Stimulated activated CD8-positive, alpha-beta memory T cell treated with anti-CD3 and anti-CD28 coated beads, Interleukin-12 subunit alpha, Interleukin-12 subunit beta, amount 100 ng/mL, for 4 hours (primary cell): ENCODE results near the gene RGP1.

Experiments used
- DNase-seq: peaks from one replicate; pipeline ENCODE4 v3.0.0-alpha.2; 2020; ENCODE audit warnings: low read depth

The RGP1 gene

GRCh38 chr9:35745569-35745968, 3.5 kb upstream of the RGP1 start:
- DNase-seq, result no peak

GRCh38 chr9:35746583-35746982, 2.5 kb upstream of the RGP1 start:
- no peak for DNase-seq

- DNase-seq, result no peak
These were observed 737 bp upstream of the RGP1 start for GRCh38 chr9:35748242-35748857.

DNA sequence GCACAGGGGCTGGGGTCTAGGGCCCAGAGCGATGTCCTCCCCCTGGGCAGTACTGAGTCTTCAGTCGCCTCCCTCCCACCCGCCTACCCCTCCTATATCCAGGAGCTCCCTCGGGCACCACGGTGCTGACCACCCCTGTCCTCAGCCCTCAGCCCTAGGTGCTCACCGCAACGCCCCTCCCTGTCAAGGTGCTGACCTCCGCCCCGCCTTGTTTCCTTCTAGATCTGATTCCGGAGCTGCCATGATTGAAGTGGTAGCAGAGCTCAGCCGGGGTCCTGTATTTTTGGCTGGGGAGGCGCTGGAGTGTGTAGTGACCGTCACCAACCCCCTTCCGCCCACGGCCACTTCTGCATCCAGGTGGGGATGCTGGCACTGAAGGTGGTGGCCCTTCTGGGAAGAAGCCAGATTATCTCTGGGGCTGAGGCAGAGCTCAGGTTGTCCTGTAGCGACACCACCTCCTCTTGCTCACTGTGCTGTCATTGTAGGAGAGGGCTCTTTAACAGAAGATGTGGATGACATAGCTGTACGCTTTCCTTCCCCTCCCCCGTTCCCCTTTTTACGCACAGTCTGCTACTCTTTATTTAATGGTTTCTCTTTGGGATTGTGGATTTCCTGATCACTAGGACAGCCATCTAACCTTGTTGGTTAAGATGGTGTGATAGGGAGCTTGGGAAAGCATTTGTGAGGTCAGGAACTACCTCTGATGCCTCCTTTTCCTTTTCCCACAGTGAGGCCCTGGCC, 598 bp downstream of the RGP1 start:
- no peak for DNase-seq

DNA sequence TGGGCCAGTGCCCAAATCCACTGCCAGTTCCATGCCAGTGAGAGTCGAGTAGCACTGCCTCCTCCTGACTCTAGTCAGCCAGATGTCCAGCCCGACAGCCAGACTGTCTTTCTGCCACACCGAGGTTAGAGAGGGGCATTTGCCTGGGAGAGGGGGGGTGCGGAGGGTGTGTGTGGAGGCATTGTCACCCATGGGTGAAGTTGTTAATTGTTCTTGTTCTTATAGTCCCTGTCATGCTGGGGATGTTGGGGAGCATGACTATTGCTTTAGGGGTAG, 1.1 kb downstream of the RGP1 start:
- DNase-seq, result no peak

DNA sequence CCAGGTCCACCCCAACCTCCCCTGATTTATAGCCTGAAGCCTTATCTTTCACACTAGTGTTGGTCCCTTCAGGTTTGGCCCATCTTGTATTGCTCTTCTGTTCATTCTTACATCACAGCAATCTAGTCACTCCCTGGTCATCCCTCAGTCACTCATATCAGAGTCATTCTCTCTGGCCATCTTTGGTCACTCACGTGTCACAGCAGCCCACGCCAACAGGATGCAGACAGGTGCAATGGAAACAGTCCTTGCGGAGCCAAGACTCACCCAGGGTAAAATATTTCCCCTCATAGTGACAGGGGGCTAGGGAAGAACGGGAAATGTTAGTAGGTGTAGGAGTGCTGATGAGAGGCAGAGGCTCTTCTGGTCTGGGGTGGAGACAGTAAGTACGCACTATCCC, 4.4 kb downstream of the RGP1 start:
- DNase-seq, result no peak

GRCh38 chr9:35754264-35754663, 5.2 kb downstream of the RGP1 start, which contains the start of gene MSMP:
TSS of gene MSMP (minus strand) at chr9:35754276. CDS start at chr9:35754129, 147 bp downstream.
- no peak for DNase-seq

DNA sequence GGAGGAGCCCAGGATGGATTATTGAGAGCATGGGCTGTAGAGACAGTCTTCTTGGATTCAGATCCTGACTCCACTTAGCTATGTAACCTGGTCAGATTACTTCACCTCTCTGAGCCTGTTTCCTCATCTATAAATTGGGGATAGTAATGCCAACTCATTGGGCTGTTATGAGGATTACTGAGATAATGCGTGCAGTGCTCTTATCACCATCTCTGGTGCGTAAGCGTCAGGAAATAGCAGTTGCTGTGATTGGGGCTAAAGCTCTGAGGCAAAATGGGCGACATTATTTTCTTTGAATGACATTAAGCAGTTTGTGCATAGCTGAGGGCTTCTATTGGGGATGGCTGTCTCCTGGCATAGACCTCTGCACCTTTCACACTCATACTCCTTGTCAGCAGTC, 6.0 kb downstream of the RGP1 start:
- DNase-seq, result no peak

- DNase-seq, result peak; percentile 53
These were observed 7.5 kb downstream of the RGP1 start for GRCh38 chr9:35756275-35757225.

GRCh38 chr9:35757226-35757891, 8.3 kb downstream of the RGP1 start:
- DNase-seq, result no peak

DNA sequence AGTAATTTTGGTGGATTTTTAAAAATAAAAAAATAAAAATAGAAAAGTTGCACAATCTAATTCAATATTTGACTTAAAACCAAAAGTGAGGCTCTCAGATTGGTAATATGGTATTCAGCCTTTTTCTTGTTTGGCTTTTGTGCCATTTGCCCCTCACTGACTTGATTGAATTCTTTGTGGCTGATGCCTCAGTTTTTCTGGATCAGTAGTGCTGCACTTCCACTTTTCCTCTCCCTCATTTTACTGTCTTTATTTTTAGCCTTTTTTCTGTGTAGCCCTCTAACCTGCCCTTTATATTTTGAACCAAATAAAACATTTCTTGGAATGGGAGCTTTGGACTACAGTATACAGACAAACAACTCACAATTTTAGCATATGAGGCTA, 8.8 kb downstream of the RGP1 start:
- DNase-seq, result no peak

DNA sequence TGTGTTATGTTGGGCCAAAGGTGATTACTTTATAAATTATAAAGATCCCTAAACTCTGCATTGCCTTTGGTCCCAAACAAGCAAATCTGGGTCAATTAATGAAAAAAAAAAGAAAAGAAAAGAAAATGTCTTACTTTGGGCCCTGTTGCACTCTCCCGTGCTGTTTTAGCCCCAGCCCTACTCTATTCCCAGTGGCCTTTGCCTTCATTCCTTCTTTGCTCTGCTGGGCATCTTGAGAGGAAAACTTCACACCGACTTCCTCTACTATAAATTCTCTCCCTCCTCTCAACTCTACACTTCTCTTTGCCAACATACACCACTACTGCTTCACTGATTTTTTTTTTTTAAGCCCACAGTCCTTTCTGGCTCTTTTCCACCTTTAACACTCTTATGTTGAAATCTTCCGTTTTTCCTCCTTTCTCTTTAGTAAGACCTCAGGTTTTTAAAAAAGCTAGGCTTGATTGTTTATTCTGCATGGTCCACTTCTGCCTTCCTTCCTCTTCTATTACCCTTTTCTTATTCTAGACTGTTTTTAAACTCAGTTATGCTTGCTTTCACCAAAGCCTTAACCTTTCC, 9.5 kb downstream of the RGP1 start:
- DNase-seq, result no peak

DNA sequence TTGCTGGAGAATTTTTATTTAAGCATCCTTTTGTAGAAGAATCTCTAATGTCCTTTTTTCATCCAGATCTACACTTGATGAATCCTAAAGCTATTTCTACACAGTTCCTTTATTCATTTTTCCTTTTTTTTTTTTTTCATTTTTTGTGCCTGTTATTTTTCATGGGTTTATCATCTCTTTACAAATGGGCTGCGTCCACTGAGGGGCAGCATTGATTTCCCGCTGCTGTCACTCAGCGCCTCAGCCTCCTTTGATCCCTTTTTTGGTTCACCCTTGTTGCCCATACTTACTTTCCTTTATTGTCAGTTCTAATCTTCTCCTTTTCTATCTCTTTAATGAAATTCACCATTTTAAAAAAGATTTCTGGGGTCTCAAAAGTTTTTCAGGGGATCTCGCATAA, 10.7 kb downstream of the RGP1 start:
- no peak for DNase-seq

- DNase-seq, result no peak
These were observed 11.6 kb downstream of the RGP1 start for GRCh38 chr9:35760651-35761050.

- DNase-seq, result no peak
These were observed 14.1 kb downstream of the RGP1 start for GRCh38 chr9:35763181-35763580.

- no peak for DNase-seq
These were observed 14.7 kb downstream of the RGP1 start for GRCh38 chr9:35763803-35764202.

- DNase-seq, result no peak
These were observed 17.9 kb downstream of the RGP1 start for GRCh38 chr9:35766997-35767396.

- DNase-seq, result no peak
These were observed 18.4 kb downstream of the RGP1 start for GRCh38 chr9:35767458-35767857.

DNA sequence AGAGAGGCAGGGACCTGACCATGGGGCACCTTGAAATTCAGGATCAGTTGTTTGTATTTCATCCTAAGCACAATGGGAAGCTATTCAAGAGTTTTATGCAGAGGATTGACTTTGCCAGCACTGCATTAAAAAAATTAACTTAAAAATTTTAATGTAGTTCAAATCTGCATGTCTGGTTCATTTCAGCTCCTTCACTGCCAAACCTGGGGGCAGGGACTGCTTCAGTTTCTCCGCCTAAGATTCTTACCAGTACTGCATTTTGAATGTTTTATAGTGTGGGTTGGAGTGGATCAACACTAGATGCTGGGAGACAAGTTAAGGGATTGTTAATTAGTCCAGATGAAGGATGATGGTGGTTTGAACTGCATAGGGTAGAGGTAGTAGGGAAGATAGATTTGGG, 20.7 kb downstream of the RGP1 start:
- DNase-seq, result no peak

GRCh38 chr9:35771075-35771433, 22.0 kb downstream of the RGP1 start:
- no peak for DNase-seq

GRCh38 chr9:35771534-35771933, 22.4 kb downstream of the RGP1 start:
- no peak for DNase-seq

GRCh38 chr9:35771943-35772342, 22.9 kb downstream of the RGP1 start:
- DNase-seq, result no peak
